GM06990 (cell line): ENCODE measurements around the gene TBL1X.

Experiments used
- DNase-seq: peaks from one replicate; pipeline ENCODE4 v3.0.0-alpha.2; 2011; ENCODE audit not compliant: insufficient read length; ENCODE audit errors: extremely low read depth
- H3K27me3 ChIP-seq: replicated peaks from 2 replicates; pipeline ENCODE4 v1.6.0; 2011; ENCODE audit warnings: low read length; ENCODE audit not compliant: control insufficient read depth, insufficient read depth
- H3K36me3 ChIP-seq: 2 replicates; pipeline ENCODE4 v1.5.1; 2011; ENCODE audit warnings: low read length; ENCODE audit not compliant: control insufficient read depth, insufficient read depth
- H3K4me3 ChIP-seq: replicated peaks from 2 replicates; pipeline ENCODE4 v1.5.1; 2011; ENCODE audit warnings: low read depth, mild to moderate bottlenecking, control low read depth, low read length
- TF ChIP-seq, protein P1 (sequence below): IDR thresholded peaks from 2 replicates; pipeline ENCODE4 v1.5.1; 2011; ENCODE audit warnings: low read length, control low read depth, mild to moderate bottlenecking, inconsistent platforms; ENCODE audit not compliant: insufficient read depth, poor library complexity, severe bottlenecking

The TBL1X gene

DNA sequence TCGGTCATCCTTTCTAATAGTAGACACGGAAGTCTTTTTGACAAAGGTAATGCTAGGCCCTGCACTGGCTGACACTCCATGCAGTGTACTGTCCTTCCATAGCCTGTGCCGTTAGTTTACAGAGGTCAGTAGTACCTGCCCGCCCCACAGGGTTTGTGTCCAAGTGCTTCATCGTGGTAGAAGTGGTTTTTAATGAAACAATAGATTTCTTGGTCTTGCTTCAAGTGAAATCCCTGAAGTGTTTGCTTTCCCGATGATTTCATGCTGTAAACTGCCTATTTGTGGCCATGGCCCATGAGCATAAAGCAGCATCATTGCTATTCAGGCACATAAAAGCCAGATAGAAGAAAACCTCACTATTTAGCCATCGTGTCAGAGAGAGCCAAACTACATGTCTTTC is 161.5 kb downstream of the TBL1X start:
- no peak for DNase-seq
- H3K36me3 ChIP-seq, result no peaks in the 10 kb centered on the region
- TF ChIP-seq, protein P1, sequence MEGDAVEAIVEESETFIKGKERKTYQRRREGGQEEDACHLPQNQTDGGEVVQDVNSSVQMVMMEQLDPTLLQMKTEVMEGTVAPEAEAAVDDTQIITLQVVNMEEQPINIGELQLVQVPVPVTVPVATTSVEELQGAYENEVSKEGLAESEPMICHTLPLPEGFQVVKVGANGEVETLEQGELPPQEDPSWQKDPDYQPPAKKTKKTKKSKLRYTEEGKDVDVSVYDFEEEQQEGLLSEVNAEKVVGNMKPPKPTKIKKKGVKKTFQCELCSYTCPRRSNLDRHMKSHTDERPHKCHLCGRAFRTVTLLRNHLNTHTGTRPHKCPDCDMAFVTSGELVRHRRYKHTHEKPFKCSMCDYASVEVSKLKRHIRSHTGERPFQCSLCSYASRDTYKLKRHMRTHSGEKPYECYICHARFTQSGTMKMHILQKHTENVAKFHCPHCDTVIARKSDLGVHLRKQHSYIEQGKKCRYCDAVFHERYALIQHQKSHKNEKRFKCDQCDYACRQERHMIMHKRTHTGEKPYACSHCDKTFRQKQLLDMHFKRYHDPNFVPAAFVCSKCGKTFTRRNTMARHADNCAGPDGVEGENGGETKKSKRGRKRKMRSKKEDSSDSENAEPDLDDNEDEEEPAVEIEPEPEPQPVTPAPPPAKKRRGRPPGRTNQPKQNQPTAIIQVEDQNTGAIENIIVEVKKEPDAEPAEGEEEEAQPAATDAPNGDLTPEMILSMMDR, result no peak

GRCh38 chrX:9627922-9628321 is 163.1 kb downstream of the TBL1X start:
- H3K27me3 ChIP-seq, result no peaks in the 10 kb centered on the region
- TF ChIP-seq, protein P1, result no peak
- no peak for DNase-seq
- H3K4me3 ChIP-seq, result no peak overlapping the region
- H3K36me3 ChIP-seq, result no peaks in the 10 kb centered on the region

More for the DNA sequence above, 161.5 kb downstream of the TBL1X start:
- no peaks in the 10 kb centered on the region for H3K27me3 ChIP-seq
- no peak overlapping the region for H3K4me3 ChIP-seq

DNA sequence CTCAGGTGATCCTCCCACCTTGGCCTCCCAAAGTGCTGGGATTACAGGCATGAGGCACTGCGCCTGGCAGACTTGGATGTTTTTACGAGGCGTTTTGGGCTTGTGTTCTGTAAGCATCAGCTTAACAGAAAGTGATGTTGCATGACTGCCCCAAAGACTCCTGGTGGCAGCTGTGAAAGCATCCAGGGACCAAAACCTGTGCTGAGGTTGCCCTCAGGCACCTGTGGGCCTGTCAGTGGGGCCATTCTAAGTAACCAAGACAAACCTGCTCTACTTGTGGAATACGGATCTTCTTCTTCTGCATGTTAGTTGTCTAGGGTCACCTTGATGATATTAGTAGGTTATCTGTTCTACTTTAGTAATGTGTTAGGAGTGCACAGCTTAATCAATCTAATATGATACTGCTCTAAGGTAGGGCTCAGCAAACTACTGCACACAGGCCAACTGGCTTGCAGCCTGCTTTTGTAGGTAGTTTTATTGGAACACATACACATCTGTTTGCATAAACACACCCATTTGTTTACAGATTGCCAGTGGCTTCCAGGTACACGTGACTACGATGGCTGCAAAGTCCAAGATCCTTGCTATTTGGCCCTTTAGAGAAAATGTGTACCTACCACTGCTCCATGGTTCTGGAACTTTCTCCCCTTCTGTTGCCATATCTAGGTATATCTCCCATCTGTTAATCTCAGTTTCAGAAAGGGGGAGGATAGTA is 164.1 kb downstream of the TBL1X start:
- TF ChIP-seq, protein P1, result no peak
- H3K36me3 ChIP-seq, result no peaks in the 10 kb centered on the region
- no peaks in the 10 kb centered on the region for H3K27me3 ChIP-seq
- no peak overlapping the region for H3K4me3 ChIP-seq
- DNase-seq, result no peak

DNA sequence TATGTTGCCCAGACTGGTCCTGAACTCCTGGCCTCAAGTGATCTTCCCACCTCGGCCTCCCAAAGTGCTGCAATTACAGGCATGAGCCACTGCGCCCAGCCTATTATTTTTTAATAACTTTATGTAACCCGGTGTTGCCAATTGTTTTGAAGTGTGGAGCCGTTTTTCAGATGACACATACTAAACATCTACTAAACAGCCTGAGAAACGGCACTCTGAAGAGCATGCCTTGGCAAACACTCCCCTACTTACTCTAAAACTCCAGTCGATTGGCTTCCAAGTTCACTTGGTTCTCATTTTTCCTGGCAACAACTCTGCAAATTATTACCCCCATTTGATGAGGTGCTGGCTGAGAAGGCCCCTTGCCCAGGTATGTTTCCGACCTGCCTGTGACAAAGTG is 169.7 kb downstream of the TBL1X start:
- no peaks in the 10 kb centered on the region for H3K27me3 ChIP-seq
- no peak for DNase-seq
- no peak overlapping the region for H3K4me3 ChIP-seq
- TF ChIP-seq, protein P1, result no peak
- no peaks in the 10 kb centered on the region for H3K36me3 ChIP-seq

DNA sequence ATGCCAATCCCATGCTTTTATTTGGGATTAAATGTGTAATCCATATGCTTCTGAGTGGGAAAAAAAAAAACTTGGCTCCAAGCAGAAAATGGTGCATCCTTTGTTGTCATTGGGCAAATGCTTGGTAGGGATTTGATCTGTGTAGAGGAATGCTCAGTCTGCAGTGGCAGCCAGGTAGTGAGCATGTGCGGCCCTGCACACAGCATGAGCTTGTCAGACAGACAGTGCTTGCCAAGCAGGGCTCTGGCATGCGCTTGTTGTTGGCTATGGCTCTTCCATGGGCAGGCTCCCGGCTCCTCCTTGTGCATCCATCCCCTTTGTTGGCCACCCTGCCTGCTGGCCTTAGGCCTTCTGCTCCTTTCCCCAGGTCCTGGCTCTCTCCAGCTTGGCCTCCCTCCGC is 170.5 kb downstream of the TBL1X start:
- TF ChIP-seq, protein P1, result no peak
- no peak for DNase-seq
- Histone ChIP-seq H3K36me3 (no peaks in the 10 kb centered on the region), H3K27me3 (no peaks in the 10 kb centered on the region), H3K4me3 (no peak overlapping the region)

DNA sequence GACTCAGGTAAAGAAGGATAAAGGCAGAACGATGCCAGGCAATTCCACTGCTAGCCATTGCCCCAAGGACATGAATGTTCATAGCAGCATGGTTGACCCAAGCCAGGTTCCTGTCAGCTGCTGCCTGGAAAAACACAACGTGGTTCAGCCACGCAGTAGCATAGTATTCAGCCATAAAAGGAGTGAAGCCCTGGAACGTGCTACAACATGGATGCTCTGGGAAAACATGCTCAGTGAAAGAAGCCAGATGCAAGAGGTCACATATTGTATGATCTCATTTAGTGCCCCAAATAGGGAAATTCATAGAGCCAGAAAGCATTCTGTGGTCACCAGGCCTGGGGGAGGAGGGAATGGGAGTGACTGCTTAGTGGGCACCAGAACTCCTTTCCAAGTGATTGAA is 170.9 kb downstream of the TBL1X start:
- no peaks in the 10 kb centered on the region for H3K36me3 ChIP-seq
- no peak overlapping the region for H3K4me3 ChIP-seq
- no peaks in the 10 kb centered on the region for H3K27me3 ChIP-seq
- TF ChIP-seq, protein P1, result no peak
- no peak for DNase-seq
